NCI-H128 (cell line): ENCODE measurements around the gene H1-8.

Experiments used
- DNase-seq: peaks from one replicate; lab custom pipeline; 2025; ENCODE audit not compliant: unreplicated experiment; lab: John Stamatoyannopoulos, UW

Gene H1-8

GRCh38 chr3:129592381-129593131 lies 49.6 kb downstream of the H1-8 start:
- DNase-seq: no peak

- DNase-seq: no peak
These were observed 50.2 kb downstream of the H1-8 start for GRCh38 chr3:129593230-129593594.

DNA sequence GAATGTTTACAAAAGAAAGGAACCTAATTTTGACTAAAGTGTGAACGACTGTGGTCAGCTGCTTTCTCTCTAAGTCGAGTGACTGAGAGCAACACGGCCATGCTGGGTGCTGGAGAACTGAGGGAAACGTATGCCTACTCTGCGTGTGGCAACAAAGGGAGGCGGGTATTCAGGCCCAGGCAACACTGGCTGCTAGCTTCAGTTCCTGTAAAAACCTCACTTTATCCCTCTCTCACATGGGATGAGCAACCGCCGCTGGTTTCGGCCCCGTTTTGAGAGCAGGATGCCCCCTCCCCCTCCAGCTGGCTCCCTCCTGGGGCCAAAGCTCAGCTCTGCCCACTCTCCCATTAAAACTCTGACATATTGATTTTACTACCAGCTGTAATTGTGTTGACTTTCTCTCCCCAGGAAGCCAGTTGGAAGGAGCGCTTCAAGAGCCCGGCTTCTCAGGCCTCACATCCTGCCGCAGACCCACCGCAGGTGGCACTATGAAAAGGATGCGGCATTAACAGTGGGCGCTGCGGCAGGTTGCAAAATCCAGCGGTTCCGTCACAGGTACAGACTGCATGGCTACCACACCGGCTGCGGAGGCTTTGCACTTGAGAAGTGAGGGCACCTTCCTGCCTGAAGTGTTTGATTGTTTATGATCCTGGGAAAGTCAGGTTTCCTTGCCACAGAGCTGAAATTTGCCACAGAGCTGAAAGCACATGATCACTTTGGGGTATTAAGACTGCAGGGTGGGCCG lies 50.8 kb downstream of the H1-8 start:
- DNase-seq: peak; percentile 65

- no peak for DNase-seq
These were observed 51.4 kb downstream of the H1-8 start for GRCh38 chr3:129594409-129594808.

DNA sequence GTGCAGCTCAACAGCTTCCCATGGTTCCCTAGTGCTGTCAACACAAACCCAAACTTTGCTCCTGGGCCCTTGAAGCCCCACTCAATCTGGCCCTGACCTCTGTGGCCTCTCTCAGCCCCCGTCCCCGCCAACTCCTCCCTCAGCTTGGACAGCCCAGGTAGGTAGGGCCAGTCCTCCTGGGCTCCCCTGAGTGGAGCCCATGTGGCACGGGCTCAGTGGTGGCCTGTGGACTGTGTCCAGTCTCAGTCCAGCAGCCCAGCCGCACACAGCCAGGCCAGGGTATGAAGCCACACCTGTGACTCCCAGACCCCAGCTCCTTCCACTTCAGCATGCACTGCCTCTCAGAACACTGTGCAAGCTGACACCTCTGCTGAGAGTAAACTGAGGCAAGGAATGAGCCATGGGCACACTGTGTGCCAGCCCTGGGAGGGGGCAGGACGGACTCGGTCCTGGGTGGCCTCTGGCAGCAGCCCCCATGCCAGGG lies 52.0 kb downstream of the H1-8 start:
- DNase-seq: no peak

GRCh38 chr3:129595544-129596193 lies 52.7 kb downstream of the H1-8 start:
- DNase-seq: no peak

- no peak for DNase-seq
These were observed 53.5 kb downstream of the H1-8 start for GRCh38 chr3:129596194-129597086.

- DNase-seq: no peak
These were observed 54.4 kb downstream of the H1-8 start for GRCh38 chr3:129597087-129597999.

DNA sequence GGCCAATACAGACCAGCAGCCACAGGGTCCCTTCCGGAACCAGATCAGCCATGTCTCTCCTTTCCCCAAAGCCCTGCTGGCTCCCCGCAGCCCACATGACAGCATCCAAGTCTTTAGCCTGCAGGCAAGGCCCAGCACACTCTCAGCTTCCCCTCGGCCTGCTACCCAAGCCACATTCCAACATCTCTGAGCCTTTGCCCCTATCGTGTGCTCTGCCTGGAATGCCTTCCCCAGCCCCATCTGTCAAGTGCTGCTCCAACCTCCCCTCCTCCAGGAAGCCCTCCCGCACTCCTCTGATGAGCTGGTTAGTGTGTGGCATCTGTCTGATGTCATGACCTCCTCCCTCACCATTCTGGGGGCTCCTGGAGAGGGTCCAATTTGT lies 55.0 kb downstream of the H1-8 start:
- DNase-seq: no peak

GRCh38 chr3:129598484-129598883 lies 55.5 kb downstream of the H1-8 start:
- no peak for DNase-seq

GRCh38 chr3:129599073-129599472 lies 56.1 kb downstream of the H1-8 start:
- no peak for DNase-seq

- no peak for DNase-seq
These were observed 56.6 kb downstream of the H1-8 start for GRCh38 chr3:129599607-129600006.

- no peak for DNase-seq
These were observed 57.4 kb downstream of the H1-8 start for GRCh38 chr3:129600348-129600747.
